HG02943 (cell line): ENCODE measurements around the gene PEX14.

Source experiments
- ATAC-seq: cut with Tn5 transposase; IDR thresholded peaks from one replicate; pipeline ENCODE4 v1.9.1; 2021; ENCODE audit warnings: mild to moderate bottlenecking, low read depth, moderate library complexity; ENCODE audit not compliant: unreplicated experiment

PEX14 gene

DNA sequence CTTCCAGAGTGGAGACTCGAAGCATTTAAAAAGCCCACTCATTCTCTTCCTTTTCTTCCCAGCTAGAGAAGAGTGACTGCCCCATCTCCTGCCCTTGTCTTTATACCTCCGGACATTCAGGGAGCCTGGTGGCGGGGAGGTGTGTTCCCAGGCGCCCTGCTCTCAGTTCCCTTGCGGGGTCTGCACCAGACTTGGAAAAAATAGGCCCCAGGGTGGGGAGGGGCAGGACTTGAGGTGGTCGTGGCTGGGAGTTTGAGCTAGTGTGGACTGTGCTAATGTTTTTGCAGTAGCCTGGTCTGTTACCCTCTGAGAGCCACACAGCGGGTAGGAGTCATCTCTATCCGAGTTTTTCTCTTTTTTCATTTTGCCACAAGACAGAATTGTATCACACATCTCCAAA is 139.1 kb downstream of the PEX14 start:
- ATAC-seq, result no peak

GRCh38 chr1:10614377-10615225 is 139.9 kb downstream of the PEX14 start:
- no peak for ATAC-seq

- ATAC-seq, result no peak
Observed at GRCh38 chr1:10615332-10615731, 140.6 kb downstream of the PEX14 start.

- ATAC-seq, result no peak
Observed at GRCh38 chr1:10615932-10616671, 141.4 kb downstream of the PEX14 start.

- ATAC-seq, result no peak
Observed at GRCh38 chr1:10616696-10617095, 141.9 kb downstream of the PEX14 start.

- ATAC-seq, result no peak
Observed at GRCh38 chr1:10617318-10617717, 142.6 kb downstream of the PEX14 start.

GRCh38 chr1:10617931-10618885 is 143.5 kb downstream of the PEX14 start:
- ATAC-seq, result no peak

- no peak for ATAC-seq
Observed at GRCh38 chr1:10620776-10621175, 146.0 kb downstream of the PEX14 start.

DNA sequence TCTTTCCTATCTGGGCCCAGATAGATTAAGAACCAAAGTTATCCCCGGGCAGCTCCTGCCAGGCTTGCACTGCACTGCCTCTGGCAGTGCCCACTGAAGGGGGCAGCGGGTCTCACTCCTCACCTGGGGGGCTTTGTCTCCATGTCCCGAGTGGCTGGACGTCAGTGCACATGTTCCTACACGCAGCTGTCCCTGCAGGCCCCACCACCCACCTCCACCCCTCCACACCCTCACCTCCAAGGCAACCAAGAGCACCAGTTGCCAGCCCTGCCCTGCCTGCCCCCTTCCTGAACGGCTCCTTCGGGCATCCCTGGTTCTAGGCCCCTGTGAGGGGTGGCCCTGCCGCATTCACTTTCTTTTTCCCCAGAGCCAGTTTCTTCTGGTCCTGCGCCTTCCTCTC is 147.2 kb downstream of the PEX14 start:
- ATAC-seq, result no peak

GRCh38 chr1:10622910-10623685 is 148.3 kb downstream of the PEX14 start:
- no peak for ATAC-seq

- no peak for ATAC-seq
Observed at GRCh38 chr1:10623686-10624145, 149.0 kb downstream of the PEX14 start.

- no peak for ATAC-seq
Observed at GRCh38 chr1:10624256-10625050, 149.7 kb downstream of the PEX14 start.

- ATAC-seq, result no peak
Observed at GRCh38 chr1:10625076-10625475, 150.3 kb downstream of the PEX14 start.

DNA sequence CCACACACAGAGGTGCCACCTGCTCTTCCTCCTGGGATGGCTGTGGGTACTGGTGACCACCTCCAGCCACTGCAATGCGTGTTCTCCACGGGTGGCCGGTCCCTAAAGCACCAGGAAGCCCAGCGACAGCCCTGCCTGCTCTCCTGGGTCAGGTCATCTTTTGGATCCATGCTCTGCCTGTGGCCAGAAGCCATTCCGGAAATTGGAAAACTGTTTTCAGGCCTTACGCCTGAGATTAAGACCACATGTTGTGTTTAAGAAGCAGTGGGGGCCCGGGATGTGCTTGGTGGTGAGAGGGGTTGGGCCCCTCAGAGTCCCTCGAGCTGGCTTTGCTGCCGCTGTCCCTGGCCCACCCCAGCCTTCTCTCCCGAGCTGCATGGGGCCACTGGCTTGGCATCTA is 150.8 kb downstream of the PEX14 start:
- no peak for ATAC-seq

- no peak for ATAC-seq
Observed at GRCh38 chr1:10626131-10626731, 151.5 kb downstream of the PEX14 start.

DNA sequence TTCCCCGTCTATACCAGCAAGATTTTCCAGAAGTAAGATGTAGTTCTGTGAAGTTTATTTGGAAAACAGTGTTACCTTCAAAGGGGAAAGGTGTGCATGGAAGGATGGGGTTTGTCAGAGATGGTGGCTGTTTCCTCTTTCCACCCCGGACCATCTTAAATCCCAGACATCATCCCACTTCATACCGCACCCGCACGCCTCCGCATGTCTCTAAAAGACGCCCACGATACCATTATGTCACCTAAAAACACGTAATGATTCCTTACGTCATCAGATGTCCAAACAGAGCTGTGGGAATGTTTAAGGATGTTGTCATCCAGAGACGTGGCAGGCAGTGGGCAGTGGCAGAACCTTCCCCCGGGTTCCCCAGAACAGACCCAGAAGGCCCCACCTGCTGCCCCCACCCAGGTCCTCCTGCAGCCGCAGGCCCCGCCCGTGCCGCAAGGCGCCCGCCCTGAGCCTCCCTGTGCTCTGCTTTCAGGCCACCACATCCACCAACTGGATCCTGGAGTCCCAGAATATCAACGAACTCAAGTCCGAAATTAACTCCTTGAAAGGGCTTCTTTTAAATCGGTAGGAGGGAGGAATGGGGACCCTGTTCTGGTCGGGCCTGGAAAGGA is 152.2 kb downstream of the PEX14 start:
- no peak for ATAC-seq

DNA sequence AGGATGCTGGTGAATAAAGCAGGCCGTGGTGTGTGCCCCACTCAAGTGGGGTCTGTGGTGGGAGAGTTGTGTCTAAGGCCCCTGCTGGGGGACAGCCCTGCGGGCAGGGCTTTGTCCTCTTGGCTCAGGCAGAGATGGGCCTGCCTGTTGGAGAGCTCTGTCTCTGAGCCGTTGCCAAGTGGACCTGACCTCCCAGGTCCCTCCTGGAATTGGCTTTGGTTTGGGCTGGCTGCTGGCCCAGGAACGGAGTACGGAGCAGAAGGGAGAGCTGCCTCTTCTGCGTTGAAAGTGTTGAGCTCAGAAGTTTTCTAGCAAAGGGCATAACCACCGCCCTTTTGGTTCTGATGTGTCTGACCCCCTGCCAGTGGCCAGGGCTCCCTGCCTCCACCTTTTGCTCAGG is 153.9 kb downstream of the PEX14 start:
- no peak for ATAC-seq

- ATAC-seq, result no peak
Observed at GRCh38 chr1:10629091-10629815, 154.5 kb downstream of the PEX14 start.
